Thyroid gland (tissue), 4 donors: Measurements from ENCODE around the gene MYO18B.

Experiments used
- POLR2A ChIP-seq, 2 donors: fragments of 450-650 bp; IDR thresholded peaks; one replicate each; pipeline ENCODE4 v1.6.1; 2017; ENCODE audit warnings: antibody characterized with exemption in 2 of 2, mild to moderate bottlenecking in 2 of 2, moderate library complexity in 1 of 2
- TF ChIP-seq, protein P1 (sequence below), 6 experiments: fragments of 200-600 bp in 3 of 6; fragments of 450-650 bp in 3 of 6; sonication (generic) in 3 of 6; IDR thresholded peaks; one replicate each; pipeline ENCODE4 v1.5.1; 2016 to 2019; ENCODE audit warnings: antibody characterized with exemption in 6 of 6, mild to moderate bottlenecking in 2 of 6, inconsistent platforms in 1 of 6, moderate library complexity in 1 of 6

DNA sequence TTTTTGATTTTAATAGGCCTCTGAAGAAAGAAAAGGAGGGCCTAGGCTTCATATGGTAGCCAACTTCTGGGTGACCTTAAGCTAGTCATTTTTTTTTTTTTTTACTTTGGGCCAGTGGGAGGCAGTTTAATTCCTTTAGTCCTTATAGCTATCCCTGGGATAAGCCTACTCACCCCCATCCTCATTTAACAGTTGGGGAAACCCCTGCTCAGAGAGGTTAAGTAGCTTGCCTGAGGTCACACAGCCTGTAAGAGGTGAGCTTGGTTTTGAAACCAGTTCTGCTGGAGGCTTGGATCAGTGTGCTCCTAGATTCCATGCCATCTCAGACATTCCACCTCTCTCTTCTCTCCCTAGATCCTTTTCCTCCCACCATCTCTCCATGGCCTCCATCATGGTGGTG, 86.4 kb downstream of the MYO18B start:
- TF ChIP-seq, protein P1, sequence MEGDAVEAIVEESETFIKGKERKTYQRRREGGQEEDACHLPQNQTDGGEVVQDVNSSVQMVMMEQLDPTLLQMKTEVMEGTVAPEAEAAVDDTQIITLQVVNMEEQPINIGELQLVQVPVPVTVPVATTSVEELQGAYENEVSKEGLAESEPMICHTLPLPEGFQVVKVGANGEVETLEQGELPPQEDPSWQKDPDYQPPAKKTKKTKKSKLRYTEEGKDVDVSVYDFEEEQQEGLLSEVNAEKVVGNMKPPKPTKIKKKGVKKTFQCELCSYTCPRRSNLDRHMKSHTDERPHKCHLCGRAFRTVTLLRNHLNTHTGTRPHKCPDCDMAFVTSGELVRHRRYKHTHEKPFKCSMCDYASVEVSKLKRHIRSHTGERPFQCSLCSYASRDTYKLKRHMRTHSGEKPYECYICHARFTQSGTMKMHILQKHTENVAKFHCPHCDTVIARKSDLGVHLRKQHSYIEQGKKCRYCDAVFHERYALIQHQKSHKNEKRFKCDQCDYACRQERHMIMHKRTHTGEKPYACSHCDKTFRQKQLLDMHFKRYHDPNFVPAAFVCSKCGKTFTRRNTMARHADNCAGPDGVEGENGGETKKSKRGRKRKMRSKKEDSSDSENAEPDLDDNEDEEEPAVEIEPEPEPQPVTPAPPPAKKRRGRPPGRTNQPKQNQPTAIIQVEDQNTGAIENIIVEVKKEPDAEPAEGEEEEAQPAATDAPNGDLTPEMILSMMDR (IDR thresholded peaks at IDR 0.05), result no peak
- no peak for TF ChIP-seq POLR2A (IDR thresholded peaks at IDR 0.05)
